GM18519 (cell line): ENCODE measurements around the gene FBXO46.

Source experiments
- ATAC-seq: cut with Tn5 transposase; IDR thresholded peaks from one replicate; pipeline ENCODE4 v1.9.1; 2021; ENCODE audit warnings: mild to moderate bottlenecking, moderate library complexity; ENCODE audit not compliant: unreplicated experiment, low FRiP score

Gene FBXO46

DNA sequence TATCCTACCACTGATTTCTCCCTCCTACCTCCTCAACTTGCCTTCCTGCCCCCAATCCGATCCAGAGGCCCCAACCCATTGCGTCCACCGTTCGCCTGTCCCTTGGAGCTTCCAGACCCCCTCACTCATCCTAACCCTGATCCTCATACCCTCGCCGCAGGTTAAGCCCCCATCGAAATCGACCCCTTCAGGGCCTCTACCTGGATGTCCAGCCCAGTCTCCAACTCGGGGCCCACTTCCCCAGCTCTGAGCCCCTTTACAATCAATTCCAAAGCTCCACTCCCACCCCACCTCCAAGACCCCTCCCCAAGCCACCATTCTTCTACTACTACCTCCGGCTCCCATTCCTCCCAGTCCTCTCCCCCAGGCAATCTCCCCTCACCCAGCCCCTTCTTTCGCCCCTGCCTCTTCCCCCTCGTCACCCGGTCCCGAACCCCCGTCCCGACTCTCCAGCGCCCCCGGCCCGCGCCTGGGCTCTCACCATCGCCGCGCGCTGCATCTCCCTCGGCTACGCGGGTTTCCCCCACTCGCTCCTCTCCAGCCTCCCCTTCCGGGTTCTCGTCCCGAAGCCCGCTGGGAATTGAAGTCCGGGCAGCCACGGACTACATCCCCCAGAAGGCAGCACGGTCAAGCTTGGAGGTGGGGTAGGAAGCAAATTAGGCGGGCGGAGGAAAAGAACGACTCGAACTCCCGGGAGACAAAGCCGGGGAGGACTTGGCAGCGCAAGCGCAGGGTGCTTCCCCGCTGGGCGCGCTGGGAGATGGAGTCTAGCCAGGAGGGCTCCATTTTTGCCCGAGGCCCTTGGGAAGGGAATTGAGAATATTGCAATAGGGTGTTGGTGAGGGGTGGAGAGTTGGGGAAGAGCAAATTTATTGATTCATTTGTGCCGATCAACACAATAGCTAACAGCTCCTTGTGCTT, at the start of gene FBXO46:
FBXO46 (minus strand) TSS at position 529 of the 921 bp plus-strand sequence. CDS start 17,401 bp downstream, outside the sequence.
- ATAC-seq, result peak; percentile 72

- ATAC-seq, result no peak
Measured at GRCh38 chr19:45780146-45780447, 49.4 kb upstream of the FBXO46 start.

GRCh38 chr19:45779231-45780145, 48.8 kb upstream of the FBXO46 start:
- no peak for ATAC-seq

- ATAC-seq, result no peak
Measured at GRCh38 chr19:45778010-45778661, 47.4 kb upstream of the FBXO46 start.

DNA sequence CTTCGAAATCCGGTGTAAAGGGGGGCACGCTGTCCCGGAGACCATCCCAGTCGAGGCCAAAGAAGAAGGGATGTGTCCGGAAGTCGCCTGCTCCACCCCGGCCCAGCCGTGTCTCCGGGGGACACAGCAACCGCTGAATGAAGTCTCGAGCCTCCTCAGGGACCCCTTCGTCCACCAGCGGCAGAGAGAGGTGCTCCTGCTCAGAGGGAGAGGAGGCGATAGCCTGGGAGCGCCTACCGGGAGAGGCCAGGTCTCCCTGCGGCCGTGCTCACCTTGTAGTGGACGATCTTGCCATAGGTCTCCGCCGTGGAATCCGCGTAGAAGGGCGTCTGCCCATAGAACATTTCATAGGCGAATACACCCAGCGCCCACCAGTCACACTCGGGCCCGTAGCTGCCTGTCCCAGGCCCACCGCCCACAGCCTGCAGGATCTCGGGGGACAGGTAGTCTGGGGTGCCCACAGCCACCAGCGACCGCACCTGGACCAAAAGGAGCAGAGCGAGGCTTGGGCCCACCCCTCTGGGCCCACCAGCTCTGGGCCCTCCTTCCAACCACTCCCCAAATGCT, 46.8 kb upstream of the FBXO46 start:
- ATAC-seq, result no peak

DNA sequence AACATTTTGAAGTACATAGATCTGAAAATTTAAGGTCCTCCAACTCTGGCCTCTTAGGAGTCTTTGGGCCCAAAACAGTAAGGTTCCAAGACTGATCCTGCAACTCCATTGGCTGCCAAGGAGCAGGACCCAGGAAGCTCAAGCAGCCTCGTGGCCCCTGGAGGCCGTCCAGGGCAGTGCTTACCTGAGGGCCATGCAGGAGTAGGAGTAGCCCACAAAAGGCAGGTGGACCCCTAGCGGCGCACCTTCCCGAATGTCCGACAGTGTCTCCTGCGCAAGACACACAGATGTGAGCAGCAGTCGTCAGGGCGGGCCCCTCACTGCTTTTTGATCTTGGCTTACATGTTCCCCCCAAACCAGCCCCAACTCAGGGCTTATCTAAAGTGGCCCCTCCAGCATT, 44.1 kb upstream of the FBXO46 start:
- no peak for ATAC-seq

GRCh38 chr19:45773384-45773783, 42.7 kb upstream of the FBXO46 start:
- ATAC-seq, result no peak

GRCh38 chr19:45772912-45773311, 42.2 kb upstream of the FBXO46 start:
- ATAC-seq, result no peak

GRCh38 chr19:45772130-45772840, 41.6 kb upstream of the FBXO46 start:
- no peak for ATAC-seq

GRCh38 chr19:45771311-45771933, 40.7 kb upstream of the FBXO46 start:
- no peak for ATAC-seq

DNA sequence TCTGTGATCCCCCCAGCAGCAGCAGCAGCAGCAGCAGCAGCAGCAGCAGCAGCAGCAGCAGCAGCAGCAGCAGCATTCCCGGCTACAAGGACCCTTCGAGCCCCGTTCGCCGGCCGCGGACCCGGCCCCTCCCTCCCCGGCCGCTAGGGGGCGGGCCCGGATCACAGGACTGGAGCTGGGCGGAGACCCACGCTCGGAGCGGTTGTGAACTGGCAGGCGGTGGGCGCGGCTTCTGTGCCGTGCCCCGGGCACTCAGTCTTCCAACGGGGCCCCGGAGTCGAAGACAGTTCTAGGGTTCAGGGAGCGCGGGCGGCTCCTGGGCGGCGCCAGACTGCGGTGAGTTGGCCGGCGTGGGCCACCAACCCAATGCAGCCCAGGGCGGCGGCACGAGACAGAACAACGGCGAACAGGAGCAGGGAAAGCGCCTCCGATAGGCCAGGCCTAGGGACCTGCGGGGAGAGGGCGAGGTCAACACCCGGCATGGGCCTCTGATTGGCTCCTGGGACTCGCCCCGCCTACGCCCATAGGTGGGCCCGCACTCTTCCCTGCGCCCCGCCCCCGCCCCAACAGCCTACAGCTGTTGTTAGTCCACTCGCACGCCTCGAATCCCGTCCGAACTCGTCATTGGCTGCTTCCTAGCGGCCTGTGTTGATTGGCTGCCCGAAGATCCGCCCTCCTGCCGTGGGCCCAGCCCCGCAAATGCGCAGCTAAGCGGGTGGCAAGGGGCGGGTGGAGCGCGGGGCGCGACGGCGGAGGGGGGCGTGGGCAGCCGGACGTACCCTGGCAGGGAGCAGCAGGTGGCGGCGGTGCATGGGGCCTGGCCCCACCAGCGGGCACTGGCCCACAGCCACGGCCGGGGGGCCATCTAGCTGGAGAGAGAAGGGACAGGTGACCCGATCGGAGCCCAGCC, 39.8 kb upstream of the FBXO46 start:
- peak; percentile 31 for ATAC-seq

DNA sequence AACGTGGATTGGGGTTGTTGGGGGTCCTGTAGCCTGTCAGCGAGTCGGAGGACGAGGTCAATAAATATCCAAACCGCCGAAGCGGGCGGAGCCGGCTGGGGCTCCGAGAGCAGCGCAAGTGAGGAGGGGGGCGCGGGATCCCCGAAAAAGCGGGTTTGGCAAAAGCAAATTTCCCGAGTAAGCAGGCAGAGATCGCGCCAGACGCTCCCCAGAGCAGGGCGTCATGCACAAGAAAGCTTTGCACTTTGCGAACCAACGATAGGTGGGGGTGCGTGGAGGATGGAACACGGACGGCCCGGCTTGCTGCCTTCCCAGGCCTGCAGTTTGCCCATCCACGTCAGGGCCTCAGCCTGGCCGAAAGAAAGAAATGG, 39.1 kb upstream of the FBXO46 start:
- no peak for ATAC-seq

- ATAC-seq, result peak; percentile 52
Measured at GRCh38 chr19:45768984-45769782, 38.5 kb upstream of the FBXO46 start, which contains the start of gene SIX5. SIX5 (minus strand) TSS chr19:45769252; CDS start chr19:45768844, 408 bp downstream.

DNA sequence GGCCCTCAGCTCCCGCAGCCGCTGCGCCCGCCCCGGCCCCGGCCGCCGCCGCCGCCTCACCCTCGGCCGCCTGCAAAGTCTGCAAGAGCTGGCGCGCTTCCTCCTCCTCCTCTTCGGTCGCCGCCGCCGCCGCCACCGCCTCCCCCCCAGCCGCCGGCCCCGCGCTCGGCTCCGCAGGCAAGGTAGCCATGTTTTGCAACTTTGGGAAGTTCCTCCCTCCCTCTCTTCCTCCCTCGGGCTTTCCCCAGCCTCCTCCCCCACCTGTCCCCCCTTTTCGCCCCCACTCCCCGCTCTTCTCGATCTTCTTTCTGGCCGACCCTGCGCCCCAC, 37.9 kb upstream of the FBXO46 start:
- no peak for ATAC-seq

DNA sequence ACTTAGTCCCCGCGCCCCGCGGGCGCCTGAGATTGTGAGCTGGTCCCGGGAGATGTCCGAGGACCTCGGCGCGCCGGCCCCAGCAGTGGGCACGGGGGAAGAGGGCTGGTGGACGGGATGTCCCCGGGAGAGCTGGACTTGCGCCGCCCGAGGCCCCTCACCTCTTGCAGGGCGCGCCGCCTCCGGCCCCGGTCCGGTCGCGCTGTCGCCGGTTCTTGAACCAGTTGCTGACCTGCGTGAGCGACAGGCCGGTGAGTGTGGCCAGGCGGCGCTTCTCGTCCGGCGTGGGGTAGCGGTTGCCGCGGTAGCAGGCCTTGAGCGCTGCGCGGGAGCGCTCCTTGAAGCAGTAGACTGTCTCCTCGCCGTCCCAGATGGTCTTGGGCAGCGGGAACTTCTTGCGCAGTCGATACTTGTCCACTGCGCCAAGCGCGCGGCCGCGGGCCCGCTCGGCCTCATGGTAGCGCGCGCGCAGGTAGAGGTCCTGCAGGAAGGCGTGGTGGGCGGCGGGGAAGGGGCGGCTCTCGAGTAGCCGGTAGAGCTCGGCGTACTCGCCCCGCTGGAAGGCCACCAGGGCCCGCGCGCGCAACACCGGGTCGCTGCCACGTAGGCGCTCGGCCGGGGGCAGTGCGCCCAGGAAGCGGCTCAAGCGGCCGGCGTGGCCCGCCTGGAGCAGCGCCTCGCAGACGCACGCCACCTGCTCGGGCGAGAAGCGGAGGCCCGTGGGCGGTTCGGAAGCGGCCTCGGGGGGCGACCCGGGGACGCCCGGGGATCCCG, 37.4 kb upstream of the FBXO46 start:
- ATAC-seq, result no peak

DNA sequence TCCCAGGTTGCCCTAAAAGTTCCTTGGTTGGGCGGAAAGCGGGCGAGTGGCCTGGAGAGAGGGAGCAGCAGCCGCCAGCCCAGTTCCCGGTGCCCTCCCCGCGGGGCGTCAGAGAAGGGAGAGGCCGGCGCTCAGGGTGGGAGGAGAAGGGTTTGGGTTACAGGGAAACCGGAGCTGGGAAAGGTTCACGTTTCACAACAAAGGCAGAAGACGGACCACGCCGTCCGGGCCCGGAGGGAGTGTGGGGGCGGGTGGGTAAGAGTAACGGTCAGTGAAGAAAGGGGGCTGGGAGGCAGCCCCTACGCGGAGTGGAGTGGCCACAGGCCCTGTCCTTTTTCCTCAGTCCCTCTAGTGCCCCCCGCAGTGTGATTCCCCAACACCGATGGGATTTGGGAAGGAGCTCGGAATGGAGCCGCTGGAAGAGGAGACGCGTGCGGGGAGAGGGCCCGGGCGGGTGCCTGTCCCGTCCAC, 36.7 kb upstream of the FBXO46 start:
- ATAC-seq, result no peak

GRCh38 chr19:45766869-45767346, 36.2 kb upstream of the FBXO46 start:
- ATAC-seq, result no peak
